GM15510 (cell line): ENCODE data around the gene HOXB6.

ENCODE experiments used
- POLR2A ChIP-seq: IDR thresholded peaks from 3 replicates; pipeline ENCODE4 v1.6.1; 2011; ENCODE audit warnings: borderline replicate concordance; ENCODE audit not compliant: insufficient read length; ENCODE audit errors: extremely low read depth

Gene HOXB6

GRCh38 chr17:48549914-48550501, 54.8 kb downstream of the HOXB6 start:
- TF ChIP-seq POLR2A, result no peak

- no peak for TF ChIP-seq POLR2A
Observed at GRCh38 chr17:48549281-48549630, 55.5 kb downstream of the HOXB6 start.

- no peak for TF ChIP-seq POLR2A
Observed at GRCh38 chr17:48548523-48549280, 56.1 kb downstream of the HOXB6 start.

GRCh38 chr17:48547808-48548522, 56.8 kb downstream of the HOXB6 start:
- TF ChIP-seq POLR2A, result no peak

- no peak for TF ChIP-seq POLR2A
Observed at GRCh38 chr17:48546924-48547807, 57.6 kb downstream of the HOXB6 start.

GRCh38 chr17:48546137-48546923, 58.5 kb downstream of the HOXB6 start:
- TF ChIP-seq POLR2A, result no peak
